CD4-positive, alpha-beta memory T cell (primary cell): ENCODE results near the gene WARS2. TPM values are rescaled to one million over a fixed set of nuclear protein-coding genes. Genes with fewer than 3 reads are reported as not detected.

Experiments
- CTCF ChIA-PET: fragments of 350-600 bp; sonication (Branson Sonifier 250); formaldehyde crosslinking; loops from one replicate; lab custom pipeline; 2021; ENCODE audit warnings: inconsistent platforms; ENCODE audit not compliant: partially characterized antibody; lab: Charles Lee
- POLR2A ChIA-PET: fragments of 350-600 bp; sonication (Branson Sonifier 250); formaldehyde crosslinking; loops from one replicate; lab custom pipeline; 2021; ENCODE audit not compliant: partially characterized antibody; lab: Charles Lee
- DNase-seq, 5 donors: peaks; one replicate each; pipeline versions ENCODE4 v3.0.0 to v3.0.0-alpha.2; 2020 to 2022; ENCODE audit warnings: mixed read lengths in 1 of 5
- H3K27ac ChIP-seq: one replicate; pipeline ENCODE4 v1.7.0; 2013; ENCODE audit warnings: low read depth, low read length
- H3K27me3 ChIP-seq: 2 replicates; pipeline ENCODE4 v1.7.0; 2013; ENCODE audit warnings: mild to moderate bottlenecking, low read length, moderate library complexity; ENCODE audit not compliant: insufficient read depth
- H3K36me3 ChIP-seq: 2 replicates; pipeline ENCODE4 v1.7.0; 2013; ENCODE audit warnings: mild to moderate bottlenecking, low read length, moderate library complexity; ENCODE audit not compliant: insufficient read depth
- H3K4me1 ChIP-seq: 2 replicates; pipeline ENCODE4 v1.7.0; 2013; ENCODE audit warnings: mild to moderate bottlenecking, low read length, moderate library complexity; ENCODE audit not compliant: insufficient read depth
- H3K4me3 ChIP-seq, 2 donors: one replicate each; pipeline ENCODE4 v1.7.0; 2013; ENCODE audit warnings: low read length in 2 of 2, mild to moderate bottlenecking in 1 of 2
- H3K9me3 ChIP-seq, 2 donors: one replicate each; pipeline ENCODE4 v1.7.0; 2013; ENCODE audit warnings: low read length in 2 of 2, control low read depth in 1 of 2; ENCODE audit not compliant: control insufficient read depth in 1 of 2
- H3K27ac Mint-ChIP-seq, 7 donors: one replicate each; pipeline ENCODE4 v1.8.0; 2020 to 2021; ENCODE audit warnings: mixed read lengths in 7 of 7, mild to moderate bottlenecking in 6 of 7, inconsistent platforms in 3 of 7, moderate library complexity in 3 of 7
- H3K27me3 Mint-ChIP-seq, 2 donors: one replicate each; pipeline ENCODE4 v1.8.0; 2020 to 2021; ENCODE audit warnings: mixed read lengths in 2 of 2
- H3K36me3 Mint-ChIP-seq, 2 donors: one replicate each; pipeline ENCODE4 v1.8.0; 2020 to 2021; ENCODE audit warnings: mixed read lengths in 2 of 2, inconsistent platforms in 1 of 2, mild to moderate bottlenecking in 1 of 2
- H3K4me1 Mint-ChIP-seq, 4 donors: one replicate each; pipeline ENCODE4 v1.8.0; 2020 to 2021; ENCODE audit warnings: mixed read lengths in 4 of 4, mild to moderate bottlenecking in 1 of 4
- H3K4me3 Mint-ChIP-seq, 8 donors: one replicate each; pipeline ENCODE4 v1.8.0; 2020 to 2021; ENCODE audit warnings: mixed read lengths in 8 of 8, mild to moderate bottlenecking in 7 of 8, moderate library complexity in 6 of 8, inconsistent platforms in 3 of 8
- H3K9me3 Mint-ChIP-seq, 8 donors: one replicate each; pipeline ENCODE4 v1.8.0; 2020 to 2021; ENCODE audit warnings: mixed read lengths in 8 of 8, mild to moderate bottlenecking in 5 of 8, inconsistent platforms in 3 of 8, moderate library complexity in 1 of 8
- intact Hi-C: fragments of 100-400 bp; cut with micrococcal nuclease; formaldehyde crosslinking; loops from one replicate; pipeline ENCODE4 v1.15.1; 2023
- polyA plus RNA-seq, 2 donors: library from polyadenylated mRNA; unstranded; fragments of 300-500 nt; fragmentation: Illumina TruSeq; gene quantifications; one replicate each; pipeline ENCODE4 v1.2.3, GENCODE V29; 2021
- total RNA-seq, 2 experiments: library from RNA; stranded (reverse); gene quantifications; one replicate each; pipeline ENCODE4 v1.2.3, GENCODE V29; 2021

The WARS2 gene
- total and polyA plus RNA-seq, 4 experiments from 2014 or later: 6.9 to 12.4 (median 10.4) TPM

DNA sequence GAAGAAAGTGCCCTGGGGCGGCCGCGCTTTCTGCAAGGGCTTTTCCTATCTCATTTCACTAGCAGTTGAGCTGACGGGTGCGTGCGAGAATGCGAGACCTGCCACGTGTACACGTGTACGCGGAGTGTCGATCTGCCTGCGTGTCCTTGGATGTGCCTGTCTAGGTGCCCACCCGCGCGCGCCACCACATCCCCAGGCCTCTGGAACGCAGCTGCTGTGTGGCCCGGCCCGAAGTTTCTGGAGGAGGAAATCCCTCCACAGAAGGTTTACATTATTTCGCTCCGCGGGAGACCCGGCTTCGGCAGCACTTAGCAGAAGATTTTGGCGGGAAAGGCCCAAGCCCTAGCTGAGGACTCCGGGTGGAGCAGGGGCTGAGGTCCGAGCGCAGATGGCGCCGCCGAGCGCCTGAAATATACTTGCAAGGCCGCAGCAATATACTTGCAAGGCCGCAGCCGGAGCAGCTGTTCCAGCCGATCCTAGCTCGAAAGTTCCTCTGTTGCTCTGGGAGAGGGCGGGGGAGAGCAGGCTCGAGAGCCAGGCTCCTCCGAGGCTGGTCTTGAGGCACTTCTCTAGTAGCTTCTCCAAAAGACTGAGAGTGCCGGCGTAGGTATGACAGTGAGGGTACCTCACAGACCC lies 156.2 kb downstream of the WARS2 start:
- Histone ChIP-seq H3K27ac (no peak overlapping the region), H3K9me3 (no peaks in the 10 kb centered on the region), H3K36me3 (no peaks in the 10 kb centered on the region), H3K27me3 (peaks cover 49% of the 10 kb centered on the region), H3K4me1 (peaks cover 15% of the 10 kb centered on the region), H3K4me3 (no peak overlapping the region)
- Mint-ChIP-seq H3K27ac (no peak overlapping the region), H3K4me1 (peaks cover 12 to 36% (median 18%) of the 10 kb centered on the region in 4 donors), H3K27me3 (peaks cover 71 to 76% of the 10 kb centered on the region in 2 donors), H3K9me3 (peaks cover 0 to 60% (median 36%) of the 10 kb centered on the region in 8 donors), H3K36me3 (peaks cover 0 to 4% of the 10 kb centered on the region in 2 donors), H3K4me3 (peak overlapping the region in 3 of 8 donors; percentile 34 to 80 (median 73))
- ChIA-PET CTCF (no interaction called here), POLR2A (no interaction called here)
- intact Hi-C loops: no loop called here
- no peak for DNase-seq

DNA sequence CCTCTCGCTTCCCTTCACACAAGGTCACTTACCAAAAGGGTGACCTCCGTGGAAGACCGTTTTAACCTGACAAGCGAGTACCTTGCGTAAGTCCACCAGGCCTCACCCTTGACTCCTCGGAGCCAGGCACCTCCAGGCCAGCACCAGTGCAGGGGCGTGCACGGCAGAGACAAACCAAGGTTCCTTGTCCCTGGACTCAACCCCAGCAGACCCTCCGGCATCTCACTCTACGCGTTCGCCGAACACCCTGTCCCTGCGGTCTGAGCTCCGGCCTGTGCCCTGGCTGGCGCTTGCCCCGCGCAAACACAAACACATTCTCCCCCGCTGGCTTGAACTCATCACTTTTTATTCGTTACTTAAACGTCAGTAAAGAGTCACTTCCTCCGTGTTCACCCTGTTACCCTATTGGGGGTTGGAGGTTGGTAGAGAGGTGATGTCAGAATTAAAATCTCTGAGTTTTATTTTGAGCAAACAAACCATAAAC lies 156.9 kb downstream of the WARS2 start:
- Histone ChIP-seq H3K4me3 (no peak overlapping the region), H3K4me1 (peaks cover 17% of the 10 kb centered on the region), H3K36me3 (no peaks in the 10 kb centered on the region), H3K9me3 (no peaks in the 10 kb centered on the region), H3K27me3 (peaks cover 54% of the 10 kb centered on the region), H3K27ac (no peak overlapping the region)
- ChIA-PET POLR2A (no interaction called here), CTCF (no interaction called here)
- Mint-ChIP-seq H3K27me3 (peaks cover 69 to 70% of the 10 kb centered on the region in 2 donors), H3K36me3 (peaks cover 0 to 4% of the 10 kb centered on the region in 2 donors), H3K9me3 (peaks cover 0 to 60% (median 34%) of the 10 kb centered on the region in 8 donors), H3K4me1 (peaks cover 12 to 34% (median 18%) of the 10 kb centered on the region in 4 donors), H3K4me3 (peak overlapping the region in 1 of 8 donors; percentile 34), H3K27ac (no peak overlapping the region)
- intact Hi-C loops: no loop called here
- no peak for DNase-seq

DNA sequence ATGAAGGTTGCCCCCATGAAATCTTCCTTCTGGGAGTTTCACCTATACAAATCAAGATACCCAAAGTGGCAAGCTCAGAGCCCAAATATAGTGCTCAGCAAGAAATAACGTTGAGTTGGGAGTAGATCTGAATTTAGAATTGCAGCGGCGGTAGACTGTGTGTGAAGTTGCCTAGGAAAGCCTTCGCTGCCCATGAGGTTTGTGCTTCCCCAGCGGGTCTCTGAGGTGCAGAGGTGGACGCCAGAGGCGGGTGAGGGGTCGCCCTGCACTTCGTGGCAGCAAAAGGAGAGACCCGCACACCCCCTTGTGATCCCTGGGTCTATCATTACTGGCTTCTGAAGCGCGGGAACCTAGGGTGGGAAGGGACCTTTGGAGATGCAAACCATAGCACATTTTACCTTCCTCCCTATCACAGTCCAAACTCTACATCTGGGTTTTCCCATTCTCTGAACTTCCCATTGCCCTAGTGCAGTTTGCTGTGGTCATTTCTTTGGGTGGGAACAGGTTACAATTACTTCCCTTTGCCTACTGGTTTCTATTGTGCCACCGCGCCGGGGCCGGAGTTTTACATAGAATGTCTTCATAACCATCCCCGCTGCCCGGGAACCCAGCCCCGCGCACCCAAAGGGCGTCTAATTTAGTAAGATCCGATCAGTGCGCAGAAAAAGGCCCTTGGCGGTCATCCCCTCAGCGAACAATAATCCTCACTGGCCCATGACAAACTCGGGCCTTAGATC lies 157.5 kb downstream of the WARS2 start:
- POLR2A ChIA-PET: no interaction called here
- Histone ChIP-seq H3K4me3 (no peak overlapping the region), H3K27ac (no peak overlapping the region), H3K27me3 (peaks cover 54% of the 10 kb centered on the region), H3K4me1 (peaks cover 17% of the 10 kb centered on the region), H3K36me3 (no peaks in the 10 kb centered on the region), H3K9me3 (no peaks in the 10 kb centered on the region)
- CTCF ChIA-PET: no interaction called here
- intact Hi-C loops: no loop called here
- peaks cover 0 to 56% (median 34%) of the 10 kb centered on the region in 8 donors for H3K9me3 Mint-ChIP-seq
- no peak for DNase-seq
- no peak overlapping the region for H3K4me3 Mint-ChIP-seq
- H3K27ac Mint-ChIP-seq: no peak overlapping the region
- peaks cover 12 to 31% (median 17%) of the 10 kb centered on the region in 4 donors for H3K4me1 Mint-ChIP-seq
- H3K27me3 Mint-ChIP-seq: peaks cover 69 to 71% of the 10 kb centered on the region in 2 donors
- peaks cover 0 to 4% of the 10 kb centered on the region in 2 donors for H3K36me3 Mint-ChIP-seq

DNA sequence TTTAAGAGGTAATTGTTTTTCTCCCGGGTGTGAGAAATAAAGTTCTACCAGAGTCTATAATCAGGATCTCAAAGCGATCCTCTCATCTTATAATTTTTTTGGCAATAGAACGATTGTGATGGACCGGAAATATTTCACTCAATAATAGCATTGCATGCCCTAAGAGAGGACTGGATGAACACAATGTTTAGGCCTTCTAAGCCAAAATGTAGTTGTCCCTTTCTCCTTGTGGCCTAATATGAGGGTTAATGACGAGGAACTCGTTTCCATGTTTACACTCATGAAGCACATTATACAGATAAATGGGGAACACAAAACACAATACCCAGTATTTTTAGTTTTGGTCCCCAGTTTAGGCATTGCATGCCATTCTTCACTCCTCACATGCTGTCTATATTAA lies 158.2 kb downstream of the WARS2 start:
- H3K27ac ChIP-seq: no peak overlapping the region
- Mint-ChIP-seq H3K9me3 (peaks cover 2 to 56% (median 34%) of the 10 kb centered on the region in 8 donors), H3K4me3 (no peak overlapping the region), H3K27me3 (peaks cover 73 to 74% of the 10 kb centered on the region in 2 donors), H3K27ac (no peak overlapping the region), H3K36me3 (peaks cover 0 to 4% of the 10 kb centered on the region in 2 donors), H3K4me1 (peaks cover 12 to 31% (median 16%) of the 10 kb centered on the region in 4 donors)
- H3K27me3 ChIP-seq: peaks cover 54% of the 10 kb centered on the region
- CTCF ChIA-PET: no interaction called here
- no peak overlapping the region for H3K4me3 ChIP-seq
- H3K4me1 ChIP-seq: peaks cover 17% of the 10 kb centered on the region
- POLR2A ChIA-PET: no interaction called here
- no peaks in the 10 kb centered on the region for H3K9me3 ChIP-seq
- intact Hi-C loops: no loop called here
- DNase-seq: no peak
- H3K36me3 ChIP-seq: no peaks in the 10 kb centered on the region

DNA sequence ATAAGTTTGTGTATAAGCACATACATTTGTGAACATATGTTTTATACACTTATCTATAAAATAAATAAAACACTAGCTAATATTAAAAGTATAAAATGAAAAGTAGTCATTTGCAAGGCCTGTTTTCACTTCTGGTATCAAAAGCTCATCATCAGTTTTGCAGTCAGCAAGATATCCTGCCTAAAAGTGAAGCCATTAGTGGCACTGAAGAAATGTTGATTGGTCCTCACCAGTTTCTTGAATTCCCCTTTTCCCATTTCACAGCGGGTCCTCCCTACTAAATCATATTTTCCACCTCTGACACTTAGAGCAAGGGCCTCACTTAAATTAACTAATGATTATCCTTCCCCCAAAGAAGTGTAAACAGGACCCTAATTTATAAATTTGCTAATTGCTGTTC lies 159.0 kb downstream of the WARS2 start:
- H3K27me3 ChIP-seq: peaks cover 47% of the 10 kb centered on the region
- no peak overlapping the region for H3K27ac ChIP-seq
- DNase-seq: no peak
- Mint-ChIP-seq H3K27ac (no peak overlapping the region), H3K9me3 (peaks cover 2 to 51% (median 28%) of the 10 kb centered on the region in 8 donors), H3K4me3 (no peak overlapping the region), H3K4me1 (peaks cover 6 to 23% (median 13%) of the 10 kb centered on the region in 4 donors), H3K27me3 (peaks cover 64 to 68% of the 10 kb centered on the region in 2 donors), H3K36me3 (peaks cover 0 to 4% of the 10 kb centered on the region in 2 donors)
- no peaks in the 10 kb centered on the region for H3K9me3 ChIP-seq
- peaks cover 12% of the 10 kb centered on the region for H3K4me1 ChIP-seq
- ChIA-PET POLR2A (no interaction called here), CTCF (no interaction called here)
- intact Hi-C loops: no loop called here
- no peaks in the 10 kb centered on the region for H3K36me3 ChIP-seq
- H3K4me3 ChIP-seq: no peak overlapping the region

Other genes with a start within 250 kb of the WARS2 start
- not detected for gene TBX15, start 152.3 kb downstream of the WARS2 start, total RNA-seq
- gene TBX15, start 152.3 kb downstream of the WARS2 start, polyA plus RNA-seq: under 1 TPM in 1 of 2 donors, not detected in 1; 0.05 TPM
- not detected for gene HAO2, start 228.1 kb upstream of the WARS2 start, total RNA-seq
- not detected for gene HAO2, start 228.1 kb upstream of the WARS2 start, polyA plus RNA-seq